GM23338 (cell line): ENCODE measurements around the gene CSH2.

Experiments
- CREB1 ChIP-seq: fragments of 250-450 bp; sonication (Bioruptor Pico); IDR thresholded peaks from 2 replicates; pipeline ENCODE4 v1.5.0; 2020; ENCODE audit warnings: low read depth, mild to moderate bottlenecking, moderate library complexity
- EZH2 ChIP-seq: fragments of 200-600 bp; sonication (generic); IDR thresholded peaks from one replicate; pipeline ENCODE4 v1.8.0; 2017; ENCODE audit warnings: antibody characterized with exemption, mild to moderate bottlenecking, low read depth; ENCODE audit not compliant: unreplicated experiment
- EZH2phosphoT487 ChIP-seq: fragments of 200-600 bp; sonication (generic); IDR thresholded peaks from one replicate; pipeline ENCODE4 v1.8.1; 2018; ENCODE audit warnings: antibody characterized with exemption; ENCODE audit not compliant: unreplicated experiment
- JUNB ChIP-seq: IDR thresholded peaks from one replicate; pipeline ENCODE4 v1.6.1; 2016; ENCODE audit warnings: antibody characterized with exemption; ENCODE audit not compliant: unreplicated experiment
- NANOG ChIP-seq: IDR thresholded peaks from 2 replicates; pipeline ENCODE4 v1.6.1; 2016; ENCODE audit warnings: antibody characterized with exemption, borderline replicate concordance
- POLR2AphosphoS5 ChIP-seq: IDR thresholded peaks from 2 replicates; pipeline ENCODE4 v1.6.1; 2016; ENCODE audit warnings: antibody characterized with exemption, low read depth
- STAT1 ChIP-seq: IDR thresholded peaks from one replicate; pipeline ENCODE4 v1.6.1; 2016; ENCODE audit warnings: antibody characterized with exemption; ENCODE audit not compliant: unreplicated experiment
- ZNF114 ChIP-seq: fragments of 250-450 bp; sonication (Bioruptor Pico); IDR thresholded peaks from 2 replicates; pipeline ENCODE4 v1.5.0; 2020; ENCODE audit warnings: mild to moderate bottlenecking, moderate library complexity
- ZNF331 ChIP-seq: fragments of 250-450 bp; sonication (Bioruptor Pico); IDR thresholded peaks from 2 replicates; pipeline ENCODE4 v1.5.0; 2020; ENCODE audit warnings: low read depth, mild to moderate bottlenecking, moderate library complexity
- TF ChIP-seq, protein P1 (sequence below), 2 experiments: fragments of 200-600 bp in 1 of 2; sonication (generic) in 1 of 2; conservative IDR thresholded peaks; 2 replicates each; pipeline versions ENCODE4 v1.5.1 to v1.6.1; 2016 to 2017; ENCODE audit warnings: antibody characterized with exemption in 2 of 2, low read depth in 2 of 2, mild to moderate bottlenecking in 2 of 2, moderate library complexity in 1 of 2
- TF ChIP-seq, protein P2 (sequence below): IDR thresholded peaks from one replicate; pipeline ENCODE4 v1.6.1; 2018; ENCODE audit warnings: antibody characterized with exemption; ENCODE audit not compliant: unreplicated experiment
- TF ChIP-seq, protein P3 (sequence below): IDR thresholded peaks from 2 replicates; pipeline ENCODE4 v1.6.1; 2016; ENCODE audit warnings: antibody characterized with exemption
- TF ChIP-seq, protein P4 (sequence below): fragments of 250-450 bp; sonication (Bioruptor Pico); IDR thresholded peaks from 2 replicates; pipeline ENCODE4 v1.5.0; 2020; ENCODE audit warnings: mild to moderate bottlenecking, moderate library complexity

DNA sequence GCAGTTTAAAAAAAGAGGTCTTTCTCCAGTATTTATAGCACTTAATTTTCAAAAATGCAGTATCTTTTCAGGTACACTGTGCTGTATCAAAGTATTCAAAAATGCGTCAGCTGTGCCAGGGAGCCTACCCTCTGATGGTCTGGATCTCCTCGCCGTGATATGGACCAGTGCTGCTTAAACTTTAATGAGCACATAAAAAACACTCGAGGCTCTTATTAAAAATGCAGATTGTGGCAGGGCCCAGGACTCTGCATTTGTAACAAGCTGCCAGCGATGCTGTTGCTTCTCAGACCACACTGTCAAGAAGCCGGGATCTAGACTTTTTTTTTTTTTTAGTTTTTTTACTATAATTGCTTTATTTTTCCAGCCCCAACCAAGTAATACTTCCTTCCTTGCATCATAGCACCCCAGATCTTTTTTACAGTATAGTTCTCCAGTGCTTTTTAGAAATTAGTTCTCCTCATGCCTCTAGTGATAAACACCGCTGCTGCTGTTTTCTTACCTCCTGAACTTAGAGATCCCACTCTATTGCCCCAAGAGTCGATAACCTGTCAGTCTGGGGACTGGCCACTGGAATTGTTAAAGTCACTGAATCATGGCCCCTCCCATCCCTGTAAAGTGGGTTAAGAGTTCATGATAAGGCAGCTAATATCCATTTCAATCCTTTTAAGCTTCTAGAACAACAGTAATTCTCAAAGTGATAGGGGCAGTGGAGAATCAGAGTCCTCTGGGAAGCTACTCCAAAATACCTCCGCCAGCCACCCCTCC is 29.4 kb downstream of the CSH2 start:
- TF ChIP-seq JUNB, result no peak
- no peak for TF ChIP-seq POLR2AphosphoS5
- TF ChIP-seq, protein P1, sequence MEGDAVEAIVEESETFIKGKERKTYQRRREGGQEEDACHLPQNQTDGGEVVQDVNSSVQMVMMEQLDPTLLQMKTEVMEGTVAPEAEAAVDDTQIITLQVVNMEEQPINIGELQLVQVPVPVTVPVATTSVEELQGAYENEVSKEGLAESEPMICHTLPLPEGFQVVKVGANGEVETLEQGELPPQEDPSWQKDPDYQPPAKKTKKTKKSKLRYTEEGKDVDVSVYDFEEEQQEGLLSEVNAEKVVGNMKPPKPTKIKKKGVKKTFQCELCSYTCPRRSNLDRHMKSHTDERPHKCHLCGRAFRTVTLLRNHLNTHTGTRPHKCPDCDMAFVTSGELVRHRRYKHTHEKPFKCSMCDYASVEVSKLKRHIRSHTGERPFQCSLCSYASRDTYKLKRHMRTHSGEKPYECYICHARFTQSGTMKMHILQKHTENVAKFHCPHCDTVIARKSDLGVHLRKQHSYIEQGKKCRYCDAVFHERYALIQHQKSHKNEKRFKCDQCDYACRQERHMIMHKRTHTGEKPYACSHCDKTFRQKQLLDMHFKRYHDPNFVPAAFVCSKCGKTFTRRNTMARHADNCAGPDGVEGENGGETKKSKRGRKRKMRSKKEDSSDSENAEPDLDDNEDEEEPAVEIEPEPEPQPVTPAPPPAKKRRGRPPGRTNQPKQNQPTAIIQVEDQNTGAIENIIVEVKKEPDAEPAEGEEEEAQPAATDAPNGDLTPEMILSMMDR (conservative IDR thresholded peaks at IDR 0.05; ENCODE audit: low read depth in 2 of 2), result no peak
- TF ChIP-seq, protein P2, sequence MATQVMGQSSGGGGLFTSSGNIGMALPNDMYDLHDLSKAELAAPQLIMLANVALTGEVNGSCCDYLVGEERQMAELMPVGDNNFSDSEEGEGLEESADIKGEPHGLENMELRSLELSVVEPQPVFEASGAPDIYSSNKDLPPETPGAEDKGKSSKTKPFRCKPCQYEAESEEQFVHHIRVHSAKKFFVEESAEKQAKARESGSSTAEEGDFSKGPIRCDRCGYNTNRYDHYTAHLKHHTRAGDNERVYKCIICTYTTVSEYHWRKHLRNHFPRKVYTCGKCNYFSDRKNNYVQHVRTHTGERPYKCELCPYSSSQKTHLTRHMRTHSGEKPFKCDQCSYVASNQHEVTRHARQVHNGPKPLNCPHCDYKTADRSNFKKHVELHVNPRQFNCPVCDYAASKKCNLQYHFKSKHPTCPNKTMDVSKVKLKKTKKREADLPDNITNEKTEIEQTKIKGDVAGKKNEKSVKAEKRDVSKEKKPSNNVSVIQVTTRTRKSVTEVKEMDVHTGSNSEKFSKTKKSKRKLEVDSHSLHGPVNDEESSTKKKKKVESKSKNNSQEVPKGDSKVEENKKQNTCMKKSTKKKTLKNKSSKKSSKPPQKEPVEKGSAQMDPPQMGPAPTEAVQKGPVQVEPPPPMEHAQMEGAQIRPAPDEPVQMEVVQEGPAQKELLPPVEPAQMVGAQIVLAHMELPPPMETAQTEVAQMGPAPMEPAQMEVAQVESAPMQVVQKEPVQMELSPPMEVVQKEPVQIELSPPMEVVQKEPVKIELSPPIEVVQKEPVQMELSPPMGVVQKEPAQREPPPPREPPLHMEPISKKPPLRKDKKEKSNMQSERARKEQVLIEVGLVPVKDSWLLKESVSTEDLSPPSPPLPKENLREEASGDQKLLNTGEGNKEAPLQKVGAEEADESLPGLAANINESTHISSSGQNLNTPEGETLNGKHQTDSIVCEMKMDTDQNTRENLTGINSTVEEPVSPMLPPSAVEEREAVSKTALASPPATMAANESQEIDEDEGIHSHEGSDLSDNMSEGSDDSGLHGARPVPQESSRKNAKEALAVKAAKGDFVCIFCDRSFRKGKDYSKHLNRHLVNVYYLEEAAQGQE, result no peak
- no peak for TF ChIP-seq EZH2
- TF ChIP-seq CREB1 (CRISPR knock-in tag), result no peak
- no peak for TF ChIP-seq EZH2phosphoT487
- TF ChIP-seq ZNF114 (CRISPR knock-in tag), result no peak
- no peak for TF ChIP-seq STAT1
- no peak for TF ChIP-seq NANOG
- TF ChIP-seq ZNF331 (CRISPR knock-in tag), result no peak
- TF ChIP-seq, protein P3, sequence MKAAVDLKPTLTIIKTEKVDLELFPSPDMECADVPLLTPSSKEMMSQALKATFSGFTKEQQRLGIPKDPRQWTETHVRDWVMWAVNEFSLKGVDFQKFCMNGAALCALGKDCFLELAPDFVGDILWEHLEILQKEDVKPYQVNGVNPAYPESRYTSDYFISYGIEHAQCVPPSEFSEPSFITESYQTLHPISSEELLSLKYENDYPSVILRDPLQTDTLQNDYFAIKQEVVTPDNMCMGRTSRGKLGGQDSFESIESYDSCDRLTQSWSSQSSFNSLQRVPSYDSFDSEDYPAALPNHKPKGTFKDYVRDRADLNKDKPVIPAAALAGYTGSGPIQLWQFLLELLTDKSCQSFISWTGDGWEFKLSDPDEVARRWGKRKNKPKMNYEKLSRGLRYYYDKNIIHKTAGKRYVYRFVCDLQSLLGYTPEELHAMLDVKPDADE, result no peak
- TF ChIP-seq, protein P4, sequence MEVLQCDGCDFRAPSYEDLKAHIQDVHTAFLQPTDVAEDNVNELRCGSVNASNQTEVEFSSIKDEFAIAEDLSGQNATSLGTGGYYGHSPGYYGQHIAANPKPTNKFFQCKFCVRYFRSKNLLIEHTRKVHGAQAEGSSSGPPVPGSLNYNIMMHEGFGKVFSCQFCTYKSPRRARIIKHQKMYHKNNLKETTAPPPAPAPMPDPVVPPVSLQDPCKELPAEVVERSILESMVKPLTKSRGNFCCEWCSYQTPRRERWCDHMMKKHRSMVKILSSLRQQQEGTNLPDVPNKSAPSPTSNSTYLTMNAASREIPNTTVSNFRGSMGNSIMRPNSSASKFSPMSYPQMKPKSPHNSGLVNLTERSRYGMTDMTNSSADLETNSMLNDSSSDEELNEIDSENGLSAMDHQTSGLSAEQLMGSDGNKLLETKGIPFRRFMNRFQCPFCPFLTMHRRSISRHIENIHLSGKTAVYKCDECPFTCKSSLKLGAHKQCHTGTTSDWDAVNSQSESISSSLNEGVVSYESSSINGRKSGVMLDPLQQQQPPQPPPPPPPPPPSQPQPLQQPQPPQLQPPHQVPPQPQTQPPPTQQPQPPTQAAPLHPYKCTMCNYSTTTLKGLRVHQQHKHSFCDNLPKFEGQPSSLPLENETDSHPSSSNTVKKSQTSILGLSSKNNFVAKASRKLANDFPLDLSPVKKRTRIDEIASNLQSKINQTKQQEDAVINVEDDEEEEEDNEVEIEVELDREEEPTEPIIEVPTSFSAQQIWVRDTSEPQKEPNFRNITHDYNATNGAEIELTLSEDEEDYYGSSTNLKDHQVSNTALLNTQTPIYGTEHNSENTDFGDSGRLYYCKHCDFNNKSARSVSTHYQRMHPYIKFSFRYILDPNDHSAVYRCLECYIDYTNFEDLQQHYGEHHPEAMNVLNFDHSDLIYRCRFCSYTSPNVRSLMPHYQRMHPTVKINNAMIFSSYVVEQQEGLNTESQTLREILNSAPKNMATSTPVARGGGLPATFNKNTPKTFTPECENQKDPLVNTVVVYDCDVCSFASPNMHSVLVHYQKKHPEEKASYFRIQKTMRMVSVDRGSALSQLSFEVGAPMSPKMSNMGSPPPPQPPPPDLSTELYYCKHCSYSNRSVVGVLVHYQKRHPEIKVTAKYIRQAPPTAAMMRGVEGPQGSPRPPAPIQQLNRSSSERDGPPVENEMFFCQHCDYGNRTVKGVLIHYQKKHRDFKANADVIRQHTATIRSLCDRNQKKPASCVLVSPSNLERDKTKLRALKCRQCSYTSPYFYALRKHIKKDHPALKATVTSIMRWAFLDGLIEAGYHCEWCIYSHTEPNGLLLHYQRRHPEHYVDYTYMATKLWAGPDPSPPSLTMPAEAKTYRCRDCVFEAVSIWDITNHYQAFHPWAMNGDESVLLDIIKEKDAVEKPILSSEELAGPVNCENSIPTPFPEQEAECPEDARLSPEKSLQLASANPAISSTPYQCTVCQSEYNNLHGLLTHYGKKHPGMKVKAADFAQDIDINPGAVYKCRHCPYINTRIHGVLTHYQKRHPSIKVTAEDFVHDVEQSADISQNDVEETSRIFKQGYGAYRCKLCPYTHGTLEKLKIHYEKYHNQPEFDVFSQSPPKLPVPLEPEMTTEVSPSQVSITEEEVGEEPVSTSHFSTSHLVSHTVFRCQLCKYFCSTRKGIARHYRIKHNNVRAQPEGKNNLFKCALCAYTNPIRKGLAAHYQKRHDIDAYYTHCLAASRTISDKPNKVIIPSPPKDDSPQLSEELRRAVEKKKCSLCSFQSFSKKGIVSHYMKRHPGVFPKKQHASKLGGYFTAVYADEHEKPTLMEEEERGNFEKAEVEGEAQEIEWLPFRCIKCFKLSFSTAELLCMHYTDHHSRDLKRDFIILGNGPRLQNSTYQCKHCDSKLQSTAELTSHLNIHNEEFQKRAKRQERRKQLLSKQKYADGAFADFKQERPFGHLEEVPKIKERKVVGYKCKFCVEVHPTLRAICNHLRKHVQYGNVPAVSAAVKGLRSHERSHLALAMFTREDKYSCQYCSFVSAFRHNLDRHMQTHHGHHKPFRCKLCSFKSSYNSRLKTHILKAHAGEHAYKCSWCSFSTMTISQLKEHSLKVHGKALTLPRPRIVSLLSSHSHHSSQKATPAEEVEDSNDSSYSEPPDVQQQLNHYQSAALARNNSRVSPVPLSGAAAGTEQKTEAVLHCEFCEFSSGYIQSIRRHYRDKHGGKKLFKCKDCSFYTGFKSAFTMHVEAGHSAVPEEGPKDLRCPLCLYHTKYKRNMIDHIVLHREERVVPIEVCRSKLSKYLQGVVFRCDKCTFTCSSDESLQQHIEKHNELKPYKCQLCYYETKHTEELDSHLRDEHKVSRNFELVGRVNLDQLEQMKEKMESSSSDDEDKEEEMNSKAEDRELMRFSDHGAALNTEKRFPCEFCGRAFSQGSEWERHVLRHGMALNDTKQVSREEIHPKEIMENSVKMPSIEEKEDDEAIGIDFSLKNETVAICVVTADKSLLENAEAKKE (CRISPR knock-in tag), result no peak
